GM19193 (cell line): ENCODE data around the gene PDLIM7.

ENCODE experiments used
- POLR2A ChIP-seq: IDR thresholded peaks from 4 replicates; pipeline ENCODE4 v1.6.1; 2011; ENCODE audit not compliant: insufficient read depth, insufficient read length; ENCODE audit errors: extremely low read depth

PDLIM7 gene

DNA sequence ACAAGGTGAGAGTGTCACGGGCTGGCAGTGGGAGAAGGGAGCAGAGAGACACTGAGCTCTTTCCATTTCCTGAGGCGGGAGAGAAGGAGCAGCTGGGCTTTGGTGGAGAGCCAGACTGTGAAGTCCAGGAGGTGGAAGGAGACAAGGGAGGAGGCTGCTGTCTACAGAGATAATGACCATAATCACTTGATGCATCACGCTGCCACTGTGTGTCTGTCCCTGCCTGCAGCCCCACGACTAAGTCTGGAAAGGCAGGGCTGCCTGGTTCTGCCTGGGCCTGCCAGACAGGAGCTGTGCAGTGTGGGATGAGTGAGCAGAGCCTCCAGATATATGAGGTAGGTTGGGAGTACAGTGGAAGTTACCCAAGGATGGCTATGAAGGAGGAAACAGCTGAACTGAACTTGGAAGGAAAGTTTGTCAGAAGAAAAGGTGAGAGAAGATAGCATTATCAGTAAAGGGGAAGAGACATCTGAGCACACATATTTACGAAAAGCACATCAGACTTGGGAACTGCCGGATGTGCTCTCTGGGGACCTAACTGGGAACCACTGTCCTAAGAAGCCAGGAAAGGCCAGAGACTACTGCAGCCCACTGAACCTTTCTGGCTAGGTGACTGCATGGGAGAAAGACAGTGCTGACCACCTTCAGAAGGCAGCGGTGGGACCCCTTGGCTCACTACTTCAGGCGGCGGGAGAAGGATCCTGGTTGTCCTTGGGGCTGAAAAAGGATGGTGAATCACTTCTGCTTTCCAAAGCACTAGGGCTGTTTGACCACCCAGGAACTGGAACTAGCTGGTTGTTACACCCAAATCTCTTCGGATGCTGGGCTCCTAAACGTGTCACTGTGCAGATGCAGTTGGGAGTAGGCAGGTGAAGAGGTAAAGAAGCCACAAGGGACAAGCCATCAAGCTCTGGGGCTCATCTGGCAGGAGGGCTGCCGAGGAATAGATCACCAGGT lies 32.1 kb upstream of the PDLIM7 start:
- no peak for TF ChIP-seq POLR2A

DNA sequence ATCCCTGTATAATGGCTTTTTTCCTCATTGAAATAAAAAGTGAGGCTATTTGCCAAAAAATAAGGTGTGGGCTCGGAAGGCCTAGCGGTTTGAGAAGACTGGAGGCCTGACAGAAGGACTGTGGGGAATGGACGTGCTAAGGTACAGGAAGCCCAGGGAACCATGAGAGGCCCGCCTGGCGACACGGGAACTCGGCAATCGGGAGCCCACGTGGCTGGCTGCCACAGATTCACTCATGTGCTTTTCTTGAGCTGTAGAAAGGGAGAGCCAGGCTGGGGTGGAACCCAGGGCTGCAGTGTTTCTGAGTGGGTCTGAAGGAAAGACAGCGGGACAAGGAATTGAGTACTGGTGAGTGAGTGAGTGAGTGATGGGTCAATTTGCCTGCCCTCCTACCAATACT lies 31.2 kb upstream of the PDLIM7 start:
- no peak for TF ChIP-seq POLR2A

DNA sequence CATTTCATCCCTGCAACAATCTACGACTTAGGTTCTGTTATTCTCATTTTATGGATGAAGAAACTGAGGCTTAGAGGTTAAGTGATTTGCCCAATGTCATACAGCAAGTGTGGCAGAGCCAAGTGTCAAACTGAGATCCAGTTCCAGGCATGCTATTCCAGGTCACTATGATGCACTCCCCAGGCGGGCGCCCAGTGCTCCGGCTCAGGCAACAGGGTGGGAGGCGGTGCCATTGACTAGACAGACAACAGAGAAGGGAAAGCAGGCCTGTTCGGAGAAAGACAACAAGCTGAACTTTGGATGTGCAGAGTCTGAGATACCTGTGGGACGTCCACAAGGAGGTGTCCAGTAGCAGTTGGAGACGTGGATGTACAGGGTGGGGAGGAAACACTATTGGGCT lies 30.2 kb upstream of the PDLIM7 start:
- no peak for TF ChIP-seq POLR2A

DNA sequence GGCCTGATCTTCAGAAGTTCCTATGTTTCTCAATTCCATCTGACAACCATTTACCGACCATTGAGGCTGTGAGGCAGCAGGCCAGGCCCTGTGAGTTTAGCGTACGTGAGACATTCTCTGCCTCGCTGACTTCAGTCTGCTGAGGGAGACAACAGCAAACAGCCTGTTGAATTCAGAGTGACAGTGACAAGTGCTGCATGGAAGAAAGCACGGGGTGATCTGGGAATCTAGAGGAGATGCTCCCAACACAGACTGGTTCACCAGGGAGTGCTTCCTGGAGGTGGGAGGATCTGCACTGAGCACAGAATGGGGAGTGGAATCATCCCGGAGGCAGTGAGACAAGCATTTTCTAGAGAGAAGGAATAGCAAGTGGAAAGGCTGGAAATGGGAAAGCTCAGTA lies 29.4 kb upstream of the PDLIM7 start:
- TF ChIP-seq POLR2A: no peak

DNA sequence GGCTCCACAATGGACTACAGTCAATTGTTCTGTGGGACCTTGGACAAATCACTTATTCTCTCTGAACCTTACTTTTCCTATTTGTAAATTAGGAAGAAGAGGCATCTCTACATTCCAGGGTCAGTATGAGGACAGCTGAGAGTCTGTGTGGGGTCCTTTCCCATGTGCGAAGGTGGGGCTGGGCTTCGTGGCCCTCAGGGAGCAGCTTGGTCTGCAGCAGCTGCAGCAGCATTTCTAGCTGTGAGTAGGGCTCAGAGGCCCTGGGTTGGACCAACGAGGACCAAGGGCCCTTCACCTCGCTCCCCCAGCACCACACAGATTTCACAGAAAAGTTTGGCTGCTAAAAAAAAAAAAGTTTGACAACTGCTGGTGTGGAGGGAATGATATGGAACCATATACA lies 28.8 kb upstream of the PDLIM7 start:
- no peak for TF ChIP-seq POLR2A

DNA sequence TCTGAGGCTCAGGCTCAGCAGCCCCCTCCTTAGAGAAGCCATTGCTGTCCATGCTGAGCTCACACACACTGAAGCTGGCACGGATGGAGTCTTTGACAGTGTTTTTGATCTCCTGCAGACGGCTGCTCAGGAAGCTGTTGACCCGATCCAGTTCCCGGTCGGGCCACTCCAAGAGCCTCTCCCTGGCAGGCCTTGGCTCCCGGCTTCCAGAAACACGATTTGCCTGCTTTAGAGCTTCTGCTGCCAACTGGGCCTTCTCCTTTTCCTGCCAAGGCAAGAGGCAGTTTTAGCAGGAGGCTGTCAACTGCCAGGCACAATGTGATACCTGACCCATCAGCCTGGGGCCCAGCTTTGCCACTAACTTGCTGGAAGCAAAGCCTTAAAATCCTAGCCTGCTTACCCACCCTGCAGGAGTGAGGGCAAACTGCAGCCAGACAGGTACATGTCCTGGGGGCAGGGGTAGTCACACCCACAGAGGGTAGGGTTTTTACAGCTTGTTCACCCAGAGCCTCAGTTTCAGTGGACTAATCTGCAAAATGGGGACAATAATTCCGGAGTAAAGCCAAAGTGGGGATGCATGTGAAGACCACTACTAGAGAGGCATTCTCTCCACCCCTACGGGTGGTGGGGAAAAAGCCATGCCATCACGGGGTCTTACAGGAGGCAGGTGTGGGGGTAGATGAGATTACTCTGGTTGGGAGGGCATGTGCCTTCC lies 27.7 kb upstream of the PDLIM7 start:
- TF ChIP-seq POLR2A: no peak

DNA sequence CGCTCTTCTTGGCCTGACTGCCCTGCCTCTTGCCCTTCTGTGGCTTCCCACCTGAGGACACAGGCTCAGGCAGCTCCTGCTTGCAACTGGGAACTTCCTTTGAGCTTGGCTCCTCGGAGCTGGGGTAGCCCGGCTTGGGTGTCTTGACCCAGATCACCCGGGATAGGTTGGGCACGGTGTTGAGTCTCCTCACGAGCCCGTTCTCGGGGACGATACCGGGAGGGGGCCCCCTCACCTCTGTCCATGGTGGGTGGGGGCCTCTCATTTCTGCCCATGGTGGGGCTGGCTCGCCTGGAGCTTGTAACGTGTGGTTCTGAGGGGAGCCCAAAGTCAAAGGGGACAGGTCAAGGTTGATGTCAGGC lies 27.1 kb upstream of the PDLIM7 start:
- no peak for TF ChIP-seq POLR2A

DNA sequence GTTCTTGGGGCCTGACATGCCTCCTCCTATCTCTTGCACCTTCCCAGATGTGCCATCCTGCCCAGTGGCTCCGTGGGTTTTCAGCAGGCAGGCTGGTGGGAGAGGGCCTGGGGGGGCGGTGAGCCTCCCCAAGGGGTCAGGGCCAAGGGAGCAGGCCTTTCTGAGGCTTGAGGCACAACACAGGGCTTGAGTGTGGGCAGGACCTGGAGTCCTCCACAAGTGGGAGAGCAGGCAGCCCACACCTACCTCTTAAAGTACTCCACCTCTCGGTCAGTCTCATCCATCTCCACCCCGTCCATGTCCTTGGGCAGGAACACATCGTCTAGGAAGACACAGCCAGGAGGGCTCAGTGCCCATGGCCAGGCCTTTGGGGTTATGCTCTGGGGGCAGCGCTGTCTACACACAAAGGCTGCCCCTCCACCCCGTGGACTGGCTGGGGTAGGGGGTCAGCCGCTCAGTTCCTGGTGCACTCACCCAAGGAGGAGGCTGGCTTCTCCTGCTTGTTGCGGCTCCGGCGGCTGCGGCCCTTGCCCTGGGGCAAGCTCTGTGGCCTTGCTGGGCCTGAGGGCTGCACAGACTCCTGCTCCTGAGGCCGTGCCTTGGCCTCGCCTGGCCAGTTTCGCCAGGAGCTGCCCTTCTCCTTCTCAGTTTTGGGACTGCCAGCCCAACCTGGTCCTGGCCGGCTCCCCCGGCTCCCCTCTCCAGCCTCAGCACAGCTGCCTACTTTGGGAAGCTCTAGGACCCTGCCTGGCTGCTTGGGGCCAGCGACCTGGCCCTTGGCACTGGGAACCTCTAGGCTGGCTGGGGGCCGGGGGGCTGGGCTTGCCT lies 26.5 kb upstream of the PDLIM7 start:
- no peak for TF ChIP-seq POLR2A

DNA sequence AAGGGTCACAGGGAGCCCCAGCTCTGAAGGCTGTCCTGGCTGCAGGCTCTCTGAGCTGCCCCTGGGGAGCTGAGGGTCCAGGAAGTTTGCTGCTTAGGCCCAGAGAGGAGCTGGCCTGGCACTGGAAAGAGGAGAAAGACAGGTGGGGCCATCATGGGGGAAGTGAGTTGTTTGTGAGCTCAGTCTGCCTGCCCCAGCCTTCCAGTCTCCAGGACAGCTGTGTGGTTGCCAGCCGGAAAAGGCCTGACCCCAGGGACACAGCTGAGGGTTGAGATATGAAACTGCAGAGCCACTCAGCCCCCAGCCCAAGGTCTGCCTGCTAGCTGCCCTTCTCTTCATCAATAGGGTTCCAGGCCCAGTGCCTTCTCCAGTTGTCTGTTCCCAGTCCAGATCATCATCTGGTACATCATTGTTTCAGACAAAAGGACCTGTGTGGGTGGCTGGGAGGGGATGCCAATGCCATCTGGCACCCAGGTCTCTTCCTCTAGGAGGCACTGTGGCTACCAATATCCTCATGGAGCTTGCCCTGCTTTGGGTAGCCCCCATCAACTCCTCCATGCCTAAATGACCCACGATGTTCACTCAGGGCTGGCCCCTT lies 23.6 kb upstream of the PDLIM7 start:
- no peak for TF ChIP-seq POLR2A

DNA sequence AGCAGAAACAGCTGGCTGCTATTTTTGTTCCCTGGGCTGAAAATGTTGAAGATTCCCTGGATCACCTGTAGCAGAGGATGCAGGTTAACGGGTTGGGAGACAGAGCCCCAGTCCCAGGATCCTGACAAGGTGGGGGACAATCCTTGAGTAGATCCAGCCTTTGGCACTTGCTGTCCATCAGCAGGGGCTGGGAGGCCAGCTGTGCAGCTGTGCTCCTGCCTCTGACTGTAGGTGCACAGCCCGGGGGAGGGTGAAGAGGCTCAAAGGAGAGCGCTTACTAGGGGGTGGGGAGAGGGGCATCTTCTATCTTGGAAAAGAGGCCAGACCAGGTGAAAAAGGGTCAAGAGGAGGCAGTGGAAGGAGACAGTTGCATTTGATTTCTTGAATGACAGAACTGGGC lies 22.9 kb upstream of the PDLIM7 start:
- TF ChIP-seq POLR2A: no peak

DNA sequence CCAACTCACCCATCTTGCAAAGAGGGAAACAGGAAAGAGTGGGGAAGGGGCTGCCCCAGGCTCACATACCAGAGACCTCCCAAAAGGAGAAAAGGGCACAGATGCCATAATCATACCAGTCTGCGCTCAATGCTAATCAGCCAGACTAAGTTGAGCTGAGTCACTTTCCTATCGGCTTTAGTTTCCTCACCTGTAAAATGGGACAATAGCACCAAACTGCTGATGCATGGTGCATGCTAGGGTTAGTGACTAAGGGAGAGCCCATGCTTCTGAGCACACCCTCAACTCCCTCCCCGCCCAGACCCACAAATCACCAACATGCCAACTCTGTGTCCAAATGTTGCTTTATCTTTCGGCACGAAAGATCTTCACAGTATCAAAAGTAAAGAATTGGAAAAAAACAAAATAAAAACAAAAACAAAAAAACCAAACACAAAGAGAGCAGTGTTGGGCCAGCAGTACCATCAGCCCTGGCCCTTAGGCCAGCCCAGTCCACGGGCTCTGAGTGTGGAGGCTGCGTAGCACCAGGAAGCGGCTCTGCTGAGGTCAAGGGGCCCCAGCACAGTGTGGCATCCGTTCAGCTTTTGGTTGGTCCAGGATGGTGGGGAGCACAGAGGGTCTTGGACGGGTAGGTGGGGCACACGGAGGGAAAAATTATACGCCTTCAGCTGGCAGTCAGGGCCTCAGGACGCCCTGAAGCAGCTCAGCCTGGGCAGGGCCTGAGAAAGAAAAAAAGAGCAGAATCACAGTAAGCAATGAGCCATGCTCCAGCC lies 22.2 kb upstream of the PDLIM7 start:
- no peak for TF ChIP-seq POLR2A

DNA sequence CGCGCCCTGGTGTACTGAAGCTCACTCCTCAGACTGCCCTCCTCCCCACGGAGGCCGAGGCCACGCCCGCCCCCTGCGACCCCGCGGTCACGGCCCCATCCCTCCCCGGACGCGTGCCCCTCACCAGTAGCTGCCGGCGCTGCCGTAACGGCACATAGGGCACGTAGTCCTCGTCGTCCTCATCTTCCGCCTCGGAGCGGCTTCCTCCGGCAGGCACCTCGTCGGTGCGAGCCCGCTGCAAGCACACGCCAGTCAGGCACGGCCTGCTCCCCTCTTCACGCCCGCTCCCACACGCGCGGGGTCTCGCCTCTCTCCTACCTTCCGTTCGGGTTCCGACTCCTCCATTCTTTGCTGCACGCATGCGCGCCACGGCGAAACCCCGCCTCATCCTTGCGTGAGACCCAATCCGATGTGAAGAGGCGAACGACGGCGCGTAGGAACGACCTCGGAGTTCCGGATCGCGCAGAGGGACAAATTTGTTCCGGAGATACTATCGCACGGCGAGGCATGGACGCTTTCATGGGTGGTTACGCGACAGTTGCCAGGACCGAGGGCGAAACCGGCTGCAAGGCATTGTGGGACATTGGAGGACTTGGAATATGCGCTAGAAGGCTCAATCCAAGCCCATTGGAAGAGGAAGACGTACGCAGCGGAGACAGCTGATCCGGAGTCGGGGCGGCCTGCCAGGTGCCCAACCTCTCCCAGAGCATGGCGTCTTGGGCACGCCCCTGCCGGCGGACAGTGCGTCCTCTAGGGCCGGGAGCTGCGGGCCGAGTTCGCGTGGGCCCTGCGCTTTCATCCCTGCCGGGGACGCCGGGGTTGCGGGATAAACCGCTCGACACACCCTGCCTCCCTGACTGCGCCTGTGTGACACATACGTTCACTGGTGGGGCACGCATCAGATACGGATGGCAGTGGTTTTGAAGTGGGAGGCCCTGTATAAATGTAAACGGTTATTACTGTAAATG lies 19.5 kb upstream of the PDLIM7 start, which contains the start of gene DDX41:
Gene DDX41 (minus strand): TSS at position 361 of the 968 bp plus-strand sequence. CDS start 16 bp downstream, at position 345.
- TF ChIP-seq POLR2A: peak; percentile 84

DNA sequence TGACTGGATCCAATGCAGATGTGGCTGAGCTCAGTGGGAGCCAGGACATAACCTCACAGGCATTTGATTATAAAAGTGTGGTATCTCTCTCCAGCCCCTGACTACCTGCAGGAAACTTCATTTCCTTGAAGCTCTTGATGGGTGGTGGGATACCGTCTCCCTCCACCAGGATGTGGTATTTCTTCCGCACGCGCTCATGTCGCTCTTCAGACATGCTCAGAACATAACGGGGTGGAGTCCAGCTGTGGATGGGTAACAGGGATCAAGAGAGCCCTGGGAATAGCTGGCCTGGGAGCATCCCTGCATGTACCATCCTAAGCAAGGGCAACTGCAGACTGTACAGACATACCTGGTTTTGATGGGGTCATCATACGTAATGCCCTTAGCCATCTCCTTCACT lies 18.2 kb upstream of the PDLIM7 start:
- TF ChIP-seq POLR2A: no peak
